GM18861 (cell line): ENCODE data around the gene APEH.

ENCODE experiments used
- ATAC-seq: cut with Tn5 transposase; IDR thresholded peaks from one replicate; pipeline ENCODE4 v1.9.1; 2021; ENCODE audit not compliant: unreplicated experiment

The APEH gene

DNA sequence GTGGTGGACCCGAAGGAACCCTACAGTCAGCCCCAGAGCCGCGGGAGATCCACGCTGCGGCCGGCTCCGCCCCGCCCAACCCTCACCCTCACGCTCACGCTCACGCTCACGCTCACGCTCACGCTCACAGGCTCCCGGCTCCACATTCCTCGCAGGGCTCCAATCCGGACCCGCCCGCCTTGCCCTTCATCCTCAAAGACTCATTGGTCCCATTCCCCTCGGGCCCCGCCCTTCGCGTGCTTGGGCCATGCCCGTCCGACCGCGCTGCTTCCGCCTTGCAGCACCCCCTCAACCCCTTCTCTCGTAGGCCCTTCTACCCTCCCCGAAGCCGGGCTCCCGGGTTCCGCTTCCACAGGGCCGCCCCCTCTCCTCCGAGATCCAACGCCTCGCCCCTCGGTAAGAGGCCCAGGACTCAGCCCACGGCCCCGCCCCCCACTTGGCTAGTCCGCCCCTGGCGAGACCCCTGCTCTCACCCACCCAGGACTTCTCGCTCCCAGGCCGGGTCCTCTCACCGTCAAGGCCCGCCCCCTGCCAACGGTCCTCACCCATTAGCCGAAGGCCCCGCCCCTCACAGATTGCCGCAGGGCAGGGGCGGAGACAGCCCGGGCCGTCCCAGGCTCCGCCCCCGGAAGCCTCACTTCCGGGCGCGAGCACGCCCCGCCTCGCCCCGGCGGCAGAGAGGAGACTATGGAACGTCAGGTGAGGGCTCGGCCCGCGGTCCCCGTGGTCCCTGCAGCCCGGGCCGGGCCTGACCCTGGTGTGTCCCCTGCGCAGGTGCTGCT lies at the start of gene APEH:
Gene APEH (plus strand): TSS at position 637 of the 782 bp plus-strand sequence. CDS start 51 bp downstream, at position 688.
- peak; percentile 67 for ATAC-seq

GRCh38 chr3:49625071-49625470 lies 49.1 kb upstream of the APEH start:
- no peak for ATAC-seq

DNA sequence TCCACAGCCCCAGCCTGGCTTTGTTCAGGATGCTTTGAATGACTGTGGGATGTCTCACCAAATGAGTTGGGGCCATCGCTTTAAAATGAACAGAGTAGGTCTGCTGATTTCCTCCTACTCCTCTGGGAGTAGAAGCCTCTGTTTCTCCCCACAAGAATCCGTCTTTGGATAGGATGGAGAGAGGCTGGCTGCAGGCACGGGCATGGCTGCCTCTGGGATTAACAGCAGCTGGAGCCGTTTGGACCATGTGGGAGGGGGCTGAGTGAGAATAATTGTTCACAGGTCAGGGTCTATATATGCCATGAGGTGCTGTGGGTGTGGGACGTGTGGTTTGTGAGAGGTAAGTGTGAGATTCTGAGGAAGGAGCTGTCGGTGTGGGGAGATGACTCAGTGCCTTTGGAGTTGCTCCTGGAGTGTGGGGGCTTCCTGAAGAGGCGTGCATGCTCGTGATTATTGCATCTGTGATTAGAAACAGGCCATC lies 48.0 kb upstream of the APEH start:
- ATAC-seq = no peak

- no peak for ATAC-seq
These were observed 47.4 kb upstream of the APEH start for GRCh38 chr3:49626796-49627195.

DNA sequence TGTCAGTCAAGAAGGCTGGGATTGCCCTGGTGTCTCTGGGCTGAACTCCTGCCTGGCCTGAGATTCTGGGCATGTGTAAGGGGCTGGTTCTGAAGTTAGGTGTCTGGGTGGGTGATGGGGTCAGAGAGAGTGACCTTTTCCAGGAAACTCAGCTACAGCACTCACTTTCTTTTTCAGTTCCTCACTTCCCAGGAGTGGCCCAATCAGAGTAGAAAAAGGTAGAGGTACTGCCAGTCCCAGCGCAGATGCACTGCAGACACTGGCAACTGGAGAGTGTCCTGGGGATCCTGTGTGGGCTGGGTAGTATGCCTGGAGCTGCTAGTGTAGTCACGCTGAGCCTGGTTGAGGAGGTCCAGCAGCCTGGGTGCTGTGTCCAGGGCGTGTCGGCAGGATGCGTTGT lies 46.5 kb upstream of the APEH start:
- ATAC-seq = no peak

GRCh38 chr3:49628249-49628648 lies 45.9 kb upstream of the APEH start:
- no peak for ATAC-seq

DNA sequence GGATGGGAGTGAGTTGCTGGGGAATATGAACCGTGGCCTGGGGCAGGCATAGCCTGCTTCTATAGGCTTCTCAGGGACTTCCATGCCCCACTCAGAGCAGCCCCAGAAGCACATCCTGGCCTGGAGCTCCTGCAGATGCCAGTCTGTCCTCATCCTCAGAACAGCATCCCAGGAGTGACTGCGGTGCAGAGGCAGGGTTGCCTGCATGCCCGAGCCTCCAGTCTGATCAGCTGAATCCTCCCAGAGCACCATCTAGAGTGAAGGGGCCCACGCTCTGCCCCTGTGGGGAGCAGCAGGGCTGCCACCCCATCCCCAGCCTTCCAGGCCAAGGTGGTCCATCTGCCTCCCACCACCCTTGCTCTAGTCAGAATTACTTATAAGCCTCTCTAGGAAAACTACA lies 44.7 kb upstream of the APEH start:
- ATAC-seq = no peak

- ATAC-seq = no peak
These were observed 44.3 kb upstream of the APEH start for GRCh38 chr3:49629866-49630265.

GRCh38 chr3:49630784-49631183 lies 43.4 kb upstream of the APEH start:
- ATAC-seq = no peak

- no peak for ATAC-seq
These were observed 39.4 kb upstream of the APEH start for GRCh38 chr3:49634736-49635135.

DNA sequence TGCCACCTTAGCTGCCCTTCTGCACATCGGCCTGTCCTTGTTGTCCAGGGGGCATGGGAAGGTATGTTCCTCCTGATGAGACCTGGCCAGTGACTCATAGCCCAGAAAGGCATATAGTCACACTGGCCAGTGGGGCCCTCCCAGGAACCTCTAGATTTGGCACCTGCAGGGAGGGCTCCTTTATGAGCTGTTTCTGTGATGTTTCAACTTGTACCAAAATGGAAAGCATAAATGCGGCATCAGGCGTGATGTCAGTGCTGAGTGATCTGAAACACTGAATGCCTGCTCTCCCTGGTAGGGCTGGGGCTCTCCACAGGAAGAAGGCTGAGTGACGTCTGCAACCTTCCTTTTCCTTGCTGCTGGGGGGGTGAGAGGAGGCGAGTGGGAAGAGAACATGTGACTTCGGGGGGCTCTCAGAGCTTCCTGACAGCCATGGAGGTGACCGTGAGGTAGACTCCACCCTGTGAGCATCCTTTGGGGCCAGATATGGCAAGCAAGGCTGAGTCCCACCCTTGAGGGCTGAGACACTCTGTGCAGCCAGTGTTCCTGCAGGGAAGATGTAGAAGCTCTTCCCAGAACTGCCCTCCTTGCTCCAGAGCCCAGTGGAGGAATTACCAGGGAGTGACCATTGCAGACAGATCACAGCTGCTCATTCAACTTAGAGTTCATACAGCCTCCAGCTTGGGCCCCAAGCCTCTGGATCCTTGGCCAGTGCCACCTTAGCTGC lies 37.1 kb upstream of the APEH start:
- ATAC-seq = no peak

DNA sequence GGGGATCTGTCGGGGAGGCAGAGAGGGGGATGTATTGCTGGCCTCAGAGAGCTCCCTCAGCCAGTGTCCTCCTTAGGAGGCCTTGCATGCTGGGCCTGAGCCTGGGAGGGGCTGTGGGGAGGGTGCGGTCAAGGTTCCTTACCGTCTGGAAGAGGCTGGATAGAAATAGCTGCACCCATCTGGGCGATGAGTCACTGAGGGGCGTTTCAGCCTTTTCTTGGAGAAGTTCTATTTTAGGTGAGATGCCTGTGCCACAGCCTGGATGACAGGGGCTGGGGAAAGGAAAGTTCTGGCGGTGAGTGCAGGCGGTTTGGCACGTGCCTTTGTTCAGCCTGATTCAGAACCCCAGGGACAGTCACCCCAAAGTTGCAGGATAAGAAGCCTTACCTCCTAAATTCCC lies 35.7 kb upstream of the APEH start:
- no peak for ATAC-seq

DNA sequence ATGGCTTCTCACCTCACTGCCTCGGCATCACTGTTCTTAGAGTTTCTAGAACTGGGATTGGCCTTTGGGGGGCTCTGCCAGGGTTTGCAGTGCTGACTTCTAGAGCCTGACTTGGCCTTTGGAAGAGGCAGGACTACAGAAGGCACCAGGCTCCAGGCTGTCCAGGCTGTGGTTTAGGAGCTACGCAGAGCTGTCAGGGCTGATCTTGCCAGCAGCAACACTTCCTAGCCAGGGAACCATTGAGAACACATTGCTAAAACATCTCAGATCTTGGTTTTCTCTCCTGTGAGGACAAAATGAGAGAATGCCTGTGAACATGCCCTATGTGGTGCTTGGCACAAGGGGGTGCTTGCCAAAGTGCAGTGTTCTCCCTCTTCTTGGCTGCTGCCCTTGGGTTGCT lies 34.6 kb upstream of the APEH start:
- ATAC-seq = no peak

DNA sequence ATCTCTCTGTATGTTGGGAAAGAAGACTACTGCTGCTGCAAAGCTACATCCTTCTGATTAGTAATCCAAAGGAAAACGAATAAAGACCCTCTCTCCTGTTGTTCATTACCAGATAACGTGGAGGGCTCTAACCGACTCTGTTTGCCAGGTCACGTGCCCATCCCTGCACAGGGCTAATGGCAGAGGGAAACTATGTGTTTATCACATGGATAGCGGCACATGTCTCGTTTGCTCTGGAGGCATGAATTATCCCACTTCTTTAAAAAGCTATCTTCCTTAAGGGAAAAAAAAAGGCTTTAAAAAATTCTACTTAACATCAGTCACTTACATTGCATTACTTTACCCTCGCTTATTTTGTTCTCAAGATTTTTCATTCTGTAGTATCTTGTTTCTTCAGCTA lies 32.9 kb upstream of the APEH start:
- no peak for ATAC-seq

DNA sequence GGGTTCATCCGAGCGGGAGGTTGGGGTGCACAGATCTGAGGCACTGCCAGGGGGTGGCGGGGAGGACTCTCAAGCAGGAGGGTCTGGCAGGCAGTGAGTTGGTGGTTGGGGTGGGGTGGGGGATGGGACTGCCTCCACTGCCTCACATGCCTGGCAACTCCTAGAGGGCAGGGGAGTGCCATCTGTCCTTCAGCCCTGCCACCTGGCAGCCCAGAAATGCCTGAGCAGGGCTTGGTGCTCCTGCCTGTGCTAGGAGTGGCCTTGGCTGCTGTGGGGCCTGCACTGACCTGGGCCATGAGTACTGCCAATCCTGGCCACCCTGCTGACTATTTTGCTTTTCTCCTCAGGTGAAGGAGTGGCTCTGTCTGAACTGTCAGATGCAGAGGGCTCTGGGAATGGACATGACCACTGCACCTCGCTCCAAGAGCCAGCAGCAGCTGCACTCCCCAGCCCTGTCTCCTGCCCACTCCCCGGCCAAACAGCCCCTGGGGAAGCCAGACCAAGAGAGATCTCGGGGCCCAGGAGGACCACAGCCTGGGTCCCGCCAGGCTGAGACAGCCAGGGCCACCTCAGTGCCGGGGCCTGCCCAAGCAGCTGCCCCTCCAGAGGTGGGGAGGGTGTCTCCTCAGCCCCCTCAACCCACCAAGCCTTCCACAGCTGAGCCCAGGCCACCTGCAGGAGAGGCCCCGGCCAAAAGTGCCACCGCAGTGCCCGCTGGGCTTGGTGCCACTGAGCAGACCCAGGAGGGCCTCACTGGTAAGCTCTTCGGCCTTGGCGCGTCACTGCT lies 32.0 kb upstream of the APEH start:
- ATAC-seq = no peak

DNA sequence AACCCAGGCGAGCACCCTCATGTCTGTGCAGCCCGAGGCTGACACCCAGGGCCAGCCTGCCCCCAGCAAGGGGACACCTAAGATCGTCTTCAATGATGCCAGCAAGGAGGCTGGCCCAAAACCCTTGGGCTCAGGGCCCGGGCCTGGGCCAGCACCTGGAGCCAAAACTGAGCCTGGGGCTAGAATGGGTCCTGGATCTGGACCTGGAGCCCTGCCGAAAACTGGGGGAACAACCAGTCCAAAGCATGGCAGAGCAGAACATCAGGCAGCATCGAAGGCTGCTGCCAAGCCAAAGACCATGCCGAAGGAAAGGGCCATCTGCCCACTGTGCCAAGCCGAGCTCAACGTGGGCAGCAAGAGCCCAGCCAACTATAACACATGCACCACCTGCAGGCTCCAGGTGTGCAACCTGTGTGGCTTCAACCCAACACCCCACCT lies 31.4 kb upstream of the APEH start:
- ATAC-seq = no peak

- no peak for ATAC-seq
These were observed 29.5 kb upstream of the APEH start for GRCh38 chr3:49644684-49645083.

DNA sequence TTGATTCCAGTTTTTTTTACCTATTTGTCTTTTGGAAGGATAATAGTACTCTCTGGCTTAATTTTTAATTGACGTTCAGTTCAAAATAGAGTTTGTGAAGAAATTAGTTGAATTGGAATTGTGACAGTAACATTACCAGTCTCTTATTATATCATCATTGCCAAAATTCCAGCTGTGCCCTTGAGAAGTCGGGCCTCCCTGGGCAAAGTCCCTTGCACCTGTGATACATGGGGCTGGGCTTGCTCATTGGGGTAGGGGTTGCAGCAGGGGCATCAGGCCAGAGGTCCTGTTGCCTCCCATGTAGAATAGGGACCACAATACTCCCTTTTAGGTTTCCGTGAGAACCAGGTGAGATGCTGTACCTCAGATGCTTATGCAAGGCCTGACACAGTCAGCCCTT lies 27.9 kb upstream of the APEH start:
- ATAC-seq = no peak

GRCh38 chr3:49647741-49648140 lies 26.4 kb upstream of the APEH start:
- ATAC-seq = no peak

DNA sequence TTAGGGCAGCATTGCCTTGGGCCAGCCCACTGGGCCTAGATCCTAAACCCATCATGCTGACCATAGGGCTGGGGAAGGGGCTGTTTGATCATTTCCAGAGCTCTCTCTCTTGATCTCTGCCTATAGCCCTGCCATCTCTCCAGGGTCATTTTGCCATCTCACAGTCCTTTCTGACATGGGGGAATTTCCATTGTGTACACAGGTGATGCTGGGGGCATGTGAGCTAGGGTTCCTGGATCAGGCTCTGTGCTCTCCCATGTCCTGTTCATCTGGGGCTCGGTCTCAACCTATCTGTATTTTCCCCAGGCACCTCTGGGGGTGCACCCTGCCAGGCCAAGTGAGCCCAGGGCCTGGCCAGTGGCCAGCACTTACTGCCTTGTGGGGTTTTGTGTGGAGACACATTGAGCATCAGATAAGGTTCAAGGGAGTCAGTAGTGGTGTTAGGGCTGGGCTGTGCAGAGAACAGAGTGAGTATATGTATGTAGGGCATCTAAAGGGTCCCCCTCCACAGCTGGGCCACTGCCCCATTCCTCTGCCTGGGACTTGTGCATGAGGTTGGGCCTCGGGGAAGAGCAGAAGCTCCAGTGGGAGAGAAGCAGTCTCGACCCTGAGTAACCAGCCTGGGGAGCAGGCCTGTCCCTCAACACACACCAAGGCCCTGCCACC lies 25.7 kb upstream of the APEH start:
- ATAC-seq = no peak

GRCh38 chr3:49649576-49649975 lies 24.6 kb upstream of the APEH start:
- no peak for ATAC-seq
